GM18873 (cell line): ENCODE data around the gene RAB11A.

Source experiments
- ATAC-seq: cut with Tn5 transposase; IDR thresholded peaks from one replicate; pipeline ENCODE4 v1.9.1; 2021; ENCODE audit warnings: mild to moderate bottlenecking, moderate library complexity, moderate number of reproducible peaks; ENCODE audit not compliant: unreplicated experiment, low FRiP score

The RAB11A gene

GRCh38 chr15:65881766-65882434 is 12.6 kb downstream of the RAB11A start:
- no peak for ATAC-seq

- ATAC-seq: no peak
Measured at GRCh38 chr15:65883571-65883970, 14.3 kb downstream of the RAB11A start.

- no peak for ATAC-seq
Measured at GRCh38 chr15:65884511-65884910, 15.2 kb downstream of the RAB11A start.

- no peak for ATAC-seq
Measured at GRCh38 chr15:65885668-65886218, 16.5 kb downstream of the RAB11A start.

- ATAC-seq: no peak
Measured at GRCh38 chr15:65887565-65887964, 18.3 kb downstream of the RAB11A start.

- ATAC-seq: no peak
Measured at GRCh38 chr15:65888981-65889380, 19.7 kb downstream of the RAB11A start.

- no peak for ATAC-seq
Measured at GRCh38 chr15:65893060-65893459, 23.8 kb downstream of the RAB11A start.

- no peak for ATAC-seq
Measured at GRCh38 chr15:65896236-65896635, 26.9 kb downstream of the RAB11A start.

GRCh38 chr15:65900488-65900887 is 31.2 kb downstream of the RAB11A start:
- no peak for ATAC-seq

- ATAC-seq: no peak
Measured at GRCh38 chr15:65901336-65901735, 32.0 kb downstream of the RAB11A start.

- no peak for ATAC-seq
Measured at GRCh38 chr15:65901836-65902235, 32.5 kb downstream of the RAB11A start.

GRCh38 chr15:65902373-65902772 is 33.1 kb downstream of the RAB11A start:
- ATAC-seq: peak; percentile 59

- ATAC-seq: no peak
Measured at GRCh38 chr15:65903296-65904073, 34.2 kb downstream of the RAB11A start.

GRCh38 chr15:65904301-65904700 is 35.0 kb downstream of the RAB11A start:
- ATAC-seq: no peak

- ATAC-seq: no peak
Measured at GRCh38 chr15:65906396-65906795, 37.1 kb downstream of the RAB11A start.

- ATAC-seq: no peak
Measured at GRCh38 chr15:65907661-65908060, 38.4 kb downstream of the RAB11A start.

GRCh38 chr15:65908876-65909275 is 39.6 kb downstream of the RAB11A start:
- ATAC-seq: no peak

- ATAC-seq: no peak
Measured at GRCh38 chr15:65909831-65910230, 40.5 kb downstream of the RAB11A start.

- ATAC-seq: no peak
Measured at GRCh38 chr15:65910341-65910740, 41.0 kb downstream of the RAB11A start.

GRCh38 chr15:65912235-65912634 is 42.9 kb downstream of the RAB11A start:
- no peak for ATAC-seq

- no peak for ATAC-seq
Measured at GRCh38 chr15:65913631-65914199, 44.4 kb downstream of the RAB11A start.
